Measurements from ENCODE around the gene DFFB. TPM values are rescaled to one million over a fixed set of nuclear protein-coding genes. Genes with fewer than 3 reads are reported as not detected.

Gene DFFB
- total and polyA plus RNA-seq, 2 of the 4 experiments (the other 2 are of a cell fraction), result 6.5 to 7.3 TPM

DNA sequence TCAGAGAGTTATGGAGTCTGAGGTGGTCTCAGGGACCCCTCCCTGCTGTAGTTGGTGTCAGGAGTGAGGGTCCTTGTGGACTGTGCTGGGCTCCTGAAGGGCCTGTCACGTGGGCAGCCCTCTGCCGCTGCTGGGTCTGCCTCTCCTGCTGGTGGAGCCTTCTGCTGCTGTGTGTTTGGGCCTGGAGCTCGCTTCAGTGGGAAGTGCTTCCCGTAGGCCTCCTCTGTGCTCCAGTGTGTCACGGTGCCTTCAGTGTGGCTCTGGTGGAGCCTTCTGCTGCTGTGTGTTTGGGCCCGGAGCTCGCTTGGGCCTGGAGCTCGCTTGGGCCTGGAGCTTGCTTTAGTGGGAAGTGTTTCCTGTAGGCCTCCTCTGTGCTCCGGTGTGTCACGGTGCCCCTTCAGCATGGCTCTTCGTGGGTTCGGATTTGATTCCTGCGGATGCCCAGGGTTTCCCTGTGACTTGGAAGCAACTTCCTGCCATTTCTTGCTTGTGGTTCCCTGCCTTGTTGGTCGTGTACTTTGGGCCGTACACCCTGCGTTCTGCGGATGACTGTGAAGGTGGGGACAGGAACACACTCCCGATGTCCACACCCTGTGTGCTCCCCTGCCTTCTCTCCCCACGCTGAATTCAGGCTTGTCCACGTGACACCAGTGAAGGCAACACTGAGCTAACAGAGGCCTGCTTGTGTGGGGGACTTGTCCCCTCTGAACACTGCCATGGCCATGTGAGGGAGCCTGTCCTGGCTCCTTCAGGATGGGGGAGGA lies 23.3 kb downstream of the DFFB start:
- no peaks in the 10 kb centered on the region for H4K20me1 ChIP-seq (ENCODE audit: insufficient read depth, low read length)
- intact Hi-C loops (cut with micrococcal nuclease), result no loop called here

More for the DNA sequence above, 23.3 kb downstream of the DFFB start:
- Histone ChIP-seq H2BK15ac (ENCODE audit: low read depth, low read length) (no peak overlapping the region), H3K27me3 (ENCODE audit: control insufficient read depth, insufficient read depth, low read length) (no peaks in the 10 kb centered on the region), H3K4me2 (ENCODE audit: low read depth, low read length) (no peak overlapping the region), H4K91ac (ENCODE audit: insufficient read depth, low read depth, low read length) (no peak overlapping the region), H2AK5ac (ENCODE audit: low read depth, low read length) (no peak overlapping the region), H3K27ac (ENCODE audit: insufficient read depth, low read length) (no peak overlapping the region), H3K4ac (ENCODE audit: low read depth, low read length) (no peak overlapping the region), H3K14ac (replicated peaks; ENCODE audit: low read depth, low read length) (no peak overlapping the region), H2AK9ac (replicated peaks; ENCODE audit: low read depth, low read length, poor library complexity) (no peak overlapping the region), H3K4me1 (ENCODE audit: control insufficient read depth, insufficient read depth, low read length) (no peaks in the 10 kb centered on the region), H3K4me3 (ENCODE audit: insufficient read depth, low read depth, low read length) (no peak overlapping the region), H2BK20ac (ENCODE audit: low read depth, low read length) (no peak overlapping the region), H3K79me1 (ENCODE audit: low read depth in 1 of 2, low read length in 2 of 2) (no peaks in the 10 kb centered on the region), H3K9me1 (ENCODE audit: insufficient read depth, low read length) (no peaks in the 10 kb centered on the region), H2BK120ac (ENCODE audit: low read depth, low read length) (no peak overlapping the region), H4K8ac (ENCODE audit: low read depth in 2 of 2, low read length in 2 of 2) (no peak overlapping the region), H3K23ac (ENCODE audit: low read depth, low read length) (no peak overlapping the region), H3K9me3 (ENCODE audit: control insufficient read depth, insufficient read depth, low read length) (peaks cover 10% of the 10 kb centered on the region), H3K56ac (ENCODE audit: extremely low read depth, insufficient read depth, low read length) (no peak overlapping the region), H3K9ac (ENCODE audit: low read depth, low read length) (no peak overlapping the region), H4K5ac (ENCODE audit: low read depth, low read length) (no peak overlapping the region), H2AFZ (replicated peaks; ENCODE audit: low read length, poor library complexity) (no peak overlapping the region), H3K36me3 (ENCODE audit: control insufficient read depth, insufficient read depth, low read length) (peaks cover 20% of the 10 kb centered on the region), H3K18ac (ENCODE audit: low read depth, low read length) (no peak overlapping the region), H2BK5ac (ENCODE audit: low read depth, low read length, poor library complexity, severe bottlenecking) (no peak overlapping the region)
- dilution Hi-C loops (cut with HindIII; ENCODE audit: low sequenced_read_pairs, unreplicated experiment), result no loop called here
- ChIA-PET POLR2A (ENCODE audit: unreplicated experiment) (no interaction called here), CTCF (no interaction called here)
- TF ChIP-seq MAFK (IDR thresholded peaks at IDR 0.05; ENCODE audit: low read depth, low read length) (no peak), RAD21 (IDR thresholded peaks at IDR 0.05; ENCODE audit: low read length) (no peak), POLR2A (IDR thresholded peaks at IDR 0.05; ENCODE audit: low read depth, low read length) (no peak), CHD1 (IDR thresholded peaks at IDR 0.05; ENCODE audit: low read depth, low read length) (no peak), CTCF (conservative IDR thresholded peaks at IDR 0.05; ENCODE audit: low read depth, low read length) (no peak), MAZ (IDR thresholded peaks at IDR 0.05; ENCODE audit: borderline replicate concordance, low read depth, low read length) (no peak)
- DNase-seq (no peak), ATAC-seq (ENCODE audit: low read depth) (no peak)
- 100% methylated on average over 3 of the region's 20 CpGs; no CpG with 5 or more reads in 1 of the 2 experiments for WGBS, 2 experiments (ENCODE audit: extremely low coverage in 2 of 2, insufficient read length in 1 of 2)
- no TSS peak for BruUV-seq (replicated peaks)
- in situ Hi-C loops (cut with MboI; ENCODE audit: low sequenced_read_pairs), result loop anchor here (5.0 kb wide), 1 partner anchor 48 kb away; no protein-coding TSS in a partner anchor
